Measurements from ENCODE around the gene XPO6. TPM values are rescaled to one million over a fixed set of nuclear protein-coding genes. Genes with fewer than 3 reads are reported as not detected.

The XPO6 gene
- total and polyA plus RNA-seq, 4 donors, result 52.9 to 172 (median 126) TPM

GRCh38 chr16:28219282-28219681 is 7.5 kb upstream of the XPO6 start:
- no peak overlapping the region for H3K27ac ChIP-seq (ENCODE audit: low read depth in 1 of 2, low read length in 1 of 2)
- no peaks in the 10 kb centered on the region for H3K9me3 ChIP-seq (ENCODE audit: control insufficient read depth in 4 of 4, insufficient read depth in 3 of 4, low read length in 3 of 4)
- DNase-seq (no peak), ATAC-seq (ENCODE audit: insufficient read depth, low FRiP score) (no peak)
- H3K9ac ChIP-seq (ENCODE audit: insufficient read depth in 1 of 2, low read length in 2 of 2), result no peak overlapping the region
- no peak overlapping the region for H3K4me3 ChIP-seq
- TF ChIP-seq CTCF (IDR thresholded peaks at IDR 0.05; ENCODE audit: control extremely low read depth, extremely low read depth), result no peak
- no peaks in the 10 kb centered on the region for H3K27me3 ChIP-seq (ENCODE audit: control insufficient read depth in 3 of 3, insufficient read depth in 3 of 3, low read length in 2 of 3)
- no peaks in the 10 kb centered on the region for H3K36me3 ChIP-seq (ENCODE audit: control insufficient read depth in 4 of 4, insufficient read depth in 4 of 4, low read length in 4 of 4)
- 85 to 93% methylated on average over 5 of the region's 5 CpGs for WGBS, 2 donors
- no peaks in the 10 kb centered on the region for H3K4me1 ChIP-seq (ENCODE audit: control insufficient read depth in 5 of 5, insufficient read depth in 5 of 5, low read length in 5 of 5)

GRCh38 chr16:28218109-28218508 is 6.3 kb upstream of the XPO6 start:
- Histone ChIP-seq H3K36me3 (ENCODE audit: control insufficient read depth in 4 of 4, insufficient read depth in 4 of 4, low read length in 4 of 4) (no peaks in the 10 kb centered on the region), H3K9ac (ENCODE audit: insufficient read depth in 1 of 2, low read length in 2 of 2) (no peak overlapping the region), H3K27me3 (ENCODE audit: control insufficient read depth in 3 of 3, insufficient read depth in 3 of 3, low read length in 2 of 3) (no peaks in the 10 kb centered on the region), H3K4me1 (ENCODE audit: control insufficient read depth in 5 of 5, insufficient read depth in 5 of 5, low read length in 5 of 5) (no peaks in the 10 kb centered on the region), H3K27ac (ENCODE audit: low read depth in 1 of 2, low read length in 1 of 2) (no peak overlapping the region), H3K4me3 (no peak overlapping the region), H3K9me3 (ENCODE audit: control insufficient read depth in 4 of 4, insufficient read depth in 3 of 4, low read length in 3 of 4) (no peaks in the 10 kb centered on the region)
- ATAC-seq (ENCODE audit: insufficient read depth, low FRiP score) (peak; percentile 58), DNase-seq (no peak)
- 70 to 74% methylated on average over 4 of the region's 4 CpGs for WGBS, 2 donors
- peak; percentile 39 for TF ChIP-seq CTCF (IDR thresholded peaks at IDR 0.05; ENCODE audit: control extremely low read depth, extremely low read depth)

GRCh38 chr16:28217326-28217725 is 5.6 kb upstream of the XPO6 start:
- H3K4me1 ChIP-seq (ENCODE audit: control insufficient read depth in 5 of 5, insufficient read depth in 5 of 5, low read length in 5 of 5), result peaks cover 0 to 5% (median 0%) of the 10 kb centered on the region in 5 donors
- H3K9ac ChIP-seq (ENCODE audit: insufficient read depth in 1 of 2, low read length in 2 of 2), result no peak overlapping the region
- ATAC-seq (ENCODE audit: insufficient read depth, low FRiP score) (no peak), DNase-seq (no peak)
- no peaks in the 10 kb centered on the region for H3K36me3 ChIP-seq (ENCODE audit: control insufficient read depth in 4 of 4, insufficient read depth in 4 of 4, low read length in 4 of 4)
- no peaks in the 10 kb centered on the region for H3K9me3 ChIP-seq (ENCODE audit: control insufficient read depth in 4 of 4, insufficient read depth in 3 of 4, low read length in 3 of 4)
- H3K4me3 ChIP-seq, result no peak overlapping the region
- no peaks in the 10 kb centered on the region for H3K27me3 ChIP-seq (ENCODE audit: control insufficient read depth in 3 of 3, insufficient read depth in 3 of 3, low read length in 2 of 3)
- WGBS, 2 donors, result 89 to 97% methylated on average over 4 of the region's 4 CpGs
- TF ChIP-seq CTCF (IDR thresholded peaks at IDR 0.05; ENCODE audit: control extremely low read depth, extremely low read depth), result no peak
- no peak overlapping the region for H3K27ac ChIP-seq (ENCODE audit: low read depth in 1 of 2, low read length in 1 of 2)

GRCh38 chr16:28213396-28213795 is 1.6 kb upstream of the XPO6 start:
- no peaks in the 10 kb centered on the region for H3K9me3 ChIP-seq (ENCODE audit: control insufficient read depth in 4 of 4, insufficient read depth in 3 of 4, low read length in 3 of 4)
- ATAC-seq (ENCODE audit: insufficient read depth, low FRiP score), result no peak
- TF ChIP-seq CTCF (IDR thresholded peaks at IDR 0.05; ENCODE audit: control extremely low read depth, extremely low read depth), result no peak
- no peak overlapping the region for H3K9ac ChIP-seq (ENCODE audit: insufficient read depth in 1 of 2, low read length in 2 of 2)
- 70 to 81% methylated on average over 3 of the region's 3 CpGs for WGBS, 2 donors
- H3K36me3 ChIP-seq (ENCODE audit: control insufficient read depth in 4 of 4, insufficient read depth in 4 of 4, low read length in 4 of 4), result peaks cover 0 to 6% (median under 1%) of the 10 kb centered on the region in 4 donors
- H3K4me3 ChIP-seq, result no peak overlapping the region
- H3K4me1 ChIP-seq (ENCODE audit: control insufficient read depth in 5 of 5, insufficient read depth in 5 of 5, low read length in 5 of 5), result peaks cover 3 to 11% (median 7%) of the 10 kb centered on the region in 5 donors
- no peak for DNase-seq
- no peaks in the 10 kb centered on the region for H3K27me3 ChIP-seq (ENCODE audit: control insufficient read depth in 3 of 3, insufficient read depth in 3 of 3, low read length in 2 of 3)
- no peak overlapping the region for H3K27ac ChIP-seq (ENCODE audit: low read depth in 1 of 2, low read length in 1 of 2)
